Heart left ventricle (tissue), 16 donors: ENCODE measurements around the gene PXMP4. TPM values are rescaled to one million over a fixed set of nuclear protein-coding genes. Genes with fewer than 3 reads are reported as not detected.

Source experiments
- ATAC-seq, 4 donors: fragments of 200-7000 bp; cut with Tn5 transposase; one replicate each; pipeline ENCODE4 v1.9.1; 2020 to 2022; ENCODE audit warnings: moderate library complexity in 4 of 4, mild to moderate bottlenecking in 3 of 4, moderate number of reproducible peaks in 1 of 4
- DNase-seq, 5 donors: peaks; one replicate each; pipeline ENCODE4 v3.0.0-alpha.2; 2020
- H3K27ac ChIP-seq, 12 donors: fragments of 200-600 bp; sonication (generic) in 4 of 12; one replicate each; pipeline versions ENCODE4 v1.5.0 to v1.8.0; 2016 to 2022; ENCODE audit warnings: mild to moderate bottlenecking in 2 of 12
- H3K27me3 ChIP-seq, 9 donors: fragments of 200-600 bp; sonication (generic) in 2 of 9; one replicate each; pipeline versions ENCODE4 v1.5.1 to v1.8.0; 2016 to 2022; ENCODE audit warnings: mild to moderate bottlenecking in 3 of 9
- H3K36me3 ChIP-seq, 9 donors: fragments of 200-600 bp; sonication (generic) in 2 of 9; one replicate each; pipeline versions ENCODE4 v1.5.0 to v1.8.0; 2018 to 2022; ENCODE audit warnings: mild to moderate bottlenecking in 2 of 9
- H3K4me1 ChIP-seq, 12 donors: fragments of 200-600 bp; sonication (generic) in 4 of 12; one replicate each; pipeline versions ENCODE4 v1.5.0 to v1.8.0; 2016 to 2022; ENCODE audit warnings: mild to moderate bottlenecking in 3 of 12
- H3K4me3 ChIP-seq, 12 donors: fragments of 200-600 bp; sonication (generic) in 4 of 12; one replicate each; pipeline versions ENCODE4 v1.5.0 to v1.8.0; 2017 to 2022; ENCODE audit warnings: mild to moderate bottlenecking in 9 of 12, moderate library complexity in 4 of 12
- H3K9me3 ChIP-seq, 12 donors: fragments of 200-600 bp; sonication (generic) in 4 of 12; one replicate each; pipeline versions ENCODE4 v1.5.0 to v1.8.0; 2016 to 2022; ENCODE audit warnings: mild to moderate bottlenecking in 1 of 12
- POLR2A ChIP-seq, 2 donors: fragments of 450-650 bp; IDR thresholded peaks; one replicate each; pipeline ENCODE4 v1.6.1; 2017; ENCODE audit warnings: antibody characterized with exemption in 2 of 2, mild to moderate bottlenecking in 2 of 2, moderate library complexity in 2 of 2
- WGBS, 4 donors: extraction: QIAGEN DNeasy Blood & Tissue Kit in 2 of 4; methylation state at CpG; one replicate each; pipeline versions ENCODE4 v1.1.5 to v1.1.7; 2013 to 2018; 5-methylcytosine and 5-hydroxymethylcytosine counted together
- intact Hi-C, 10 donors: fragments of 100-400 bp; cut with DNase I; formaldehyde crosslinking; loops; one replicate each; pipeline versions ENCODE4 v1.11.1 to v1.14.2; 2022
- polyA plus RNA-seq, 2 donors: library from polyadenylated mRNA; stranded (reverse); fragments of 200-250 nt; gene quantifications; one replicate each; pipeline ENCODE4 v1.2.3, GENCODE V29; 2013
- total RNA-seq, 9 donors: library from RNA; depleted of rRNA in 2 of 9; stranded (reverse); fragments of >200 nt in 2 of 9; fragmentation: NEBNext Ultra II Directional in 3 of 9; extraction: Animal tissue kit (Norgen Biotek cat#: 25700) in 3 of 9; gene quantifications; one replicate each; pipeline versions ENCODE4 v1.1.0 to v1.2.4, GENCODE V29; 2016 to 2023
- TF ChIP-seq, protein P1 (sequence below), 12 donors: fragments of 200-600 bp; sonication (generic) in 4 of 12; IDR thresholded peaks; one replicate each; pipeline versions ENCODE4 v1.5.0 to v1.8.0; 2018 to 2022; ENCODE audit warnings: antibody characterized with exemption in 12 of 12, mild to moderate bottlenecking in 5 of 12
- donor health status: ischemic (EF 13 %, LVEDD 7.1; RV severe dilation, severe dysfunction).
- donor health status: healthy with polysubstance abuse.
- donor health status: DM: no; HTN: yes; CAD: no.
- donor health status: DM: no; HTN: no; CAD: no.
- donor health status: ischemic (EF 25% LVEDD 6.9; RV normal size, moderate dysfunction).
- donor health status: ischemic (EF 25% LVEDD 5.7; RV mildly dilated, moderate dysfunction).
- donor health status: healthy.
- donor health status: DM: yes; HTN: yes; CAD: no.
- donor health status: ischemic (EF 35%, LVEDD 5.7; RV mildly dilated, moderate dysfunction).
- donor health status: nonischemic (EF 11% LVEDD 7.7; RV severe dilation, severe dysfunction).
- donor health status: DM: yes; HTN: yes; CAD: no.
- donor health status: PGD.
- donor health status: ischemic (EF 29% LVEDD 5.4; RV normal size, mild dysfunction).
- donor health status: nonischemic (EF 23%, LVEDD 6.1; RV moderate dilation, normal function).

PXMP4 gene
- total and polyA plus RNA-seq, 11 donors: 5.0 to 13.0 (median 10.2) TPM

DNA sequence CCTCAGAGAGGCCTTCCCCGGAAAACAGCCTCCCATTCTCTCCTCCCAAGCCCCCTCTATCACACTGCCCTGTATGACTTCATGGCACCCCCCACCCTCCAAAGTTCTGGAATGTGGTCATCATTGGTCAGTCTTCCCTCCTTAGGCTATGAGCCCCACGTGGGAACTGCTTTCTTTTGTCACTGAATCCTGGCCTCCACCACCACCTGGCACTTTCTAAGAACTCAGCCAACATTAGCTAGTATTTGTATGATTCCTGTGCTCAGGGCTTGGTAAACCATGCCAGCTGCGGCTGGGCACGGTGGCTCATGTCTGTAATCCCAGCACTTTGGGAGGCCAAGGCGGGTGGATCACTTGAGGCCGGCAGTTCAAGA is 25.5 kb downstream of the PXMP4 start:
- TF ChIP-seq POLR2A (IDR thresholded peaks at IDR 0.05): no peak
- TF ChIP-seq, protein P1, sequence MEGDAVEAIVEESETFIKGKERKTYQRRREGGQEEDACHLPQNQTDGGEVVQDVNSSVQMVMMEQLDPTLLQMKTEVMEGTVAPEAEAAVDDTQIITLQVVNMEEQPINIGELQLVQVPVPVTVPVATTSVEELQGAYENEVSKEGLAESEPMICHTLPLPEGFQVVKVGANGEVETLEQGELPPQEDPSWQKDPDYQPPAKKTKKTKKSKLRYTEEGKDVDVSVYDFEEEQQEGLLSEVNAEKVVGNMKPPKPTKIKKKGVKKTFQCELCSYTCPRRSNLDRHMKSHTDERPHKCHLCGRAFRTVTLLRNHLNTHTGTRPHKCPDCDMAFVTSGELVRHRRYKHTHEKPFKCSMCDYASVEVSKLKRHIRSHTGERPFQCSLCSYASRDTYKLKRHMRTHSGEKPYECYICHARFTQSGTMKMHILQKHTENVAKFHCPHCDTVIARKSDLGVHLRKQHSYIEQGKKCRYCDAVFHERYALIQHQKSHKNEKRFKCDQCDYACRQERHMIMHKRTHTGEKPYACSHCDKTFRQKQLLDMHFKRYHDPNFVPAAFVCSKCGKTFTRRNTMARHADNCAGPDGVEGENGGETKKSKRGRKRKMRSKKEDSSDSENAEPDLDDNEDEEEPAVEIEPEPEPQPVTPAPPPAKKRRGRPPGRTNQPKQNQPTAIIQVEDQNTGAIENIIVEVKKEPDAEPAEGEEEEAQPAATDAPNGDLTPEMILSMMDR (IDR thresholded peaks at IDR 0.05): no peak
- WGBS, 4 donors: 82 to 84% (median 82%) methylated on average over 6 of the region's 6 CpGs

DNA sequence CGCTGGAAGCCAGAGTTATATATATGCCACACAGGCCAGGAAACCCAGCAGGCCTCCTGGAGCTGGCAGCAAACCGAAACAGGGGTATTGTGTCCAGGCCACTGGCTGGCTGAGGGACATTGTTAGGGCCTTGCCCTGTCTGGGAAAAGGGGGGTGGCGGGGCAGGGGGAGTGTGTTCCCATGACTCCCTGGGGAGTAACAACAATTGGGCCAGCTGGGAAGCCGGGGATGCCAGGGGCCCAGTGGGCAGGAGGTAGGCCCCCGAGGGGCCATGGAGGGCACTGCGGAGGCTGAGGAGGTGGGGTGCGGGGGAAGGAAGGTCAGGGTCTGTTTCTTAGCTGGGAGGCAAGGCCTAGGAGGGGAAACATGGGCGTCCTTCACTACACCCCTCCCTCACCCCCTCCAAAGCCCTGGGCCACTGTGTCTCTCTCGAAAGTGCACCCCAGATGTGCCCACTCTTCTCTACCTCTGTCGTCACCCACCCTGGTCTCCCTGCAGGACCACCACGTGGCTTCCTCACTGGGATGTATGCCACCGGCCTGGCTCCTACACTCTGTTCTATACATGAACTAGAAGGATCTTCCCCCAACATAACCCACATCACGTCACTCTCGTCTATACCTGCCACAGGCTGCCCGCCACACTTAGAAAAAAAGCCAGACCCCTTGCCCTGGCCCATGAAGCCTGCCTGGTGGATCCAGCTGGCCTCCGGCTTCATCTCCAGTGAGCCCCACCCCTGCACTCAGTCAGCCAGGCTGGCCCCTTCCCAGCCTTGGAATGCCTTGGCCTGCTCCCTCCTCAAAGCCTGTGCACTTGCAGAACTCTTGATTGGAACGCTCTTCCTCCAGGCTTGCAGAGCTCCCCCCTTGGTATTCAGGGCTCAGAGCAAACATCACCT is 26.1 kb downstream of the PXMP4 start:
- no peaks in the 10 kb centered on the region for H3K27me3 ChIP-seq
- H3K36me3 ChIP-seq: no peaks in the 10 kb centered on the region
- DNase-seq (peak in 2 of 5 donors; percentile 43 to 72), ATAC-seq (peak; percentile 31 to 71 (median 62))
- TF ChIP-seq, protein P1 (IDR thresholded peaks at IDR 0.05): no peak
- TF ChIP-seq POLR2A (IDR thresholded peaks at IDR 0.05): no peak
- peaks cover 0 to 23% (median 6%) of the 10 kb centered on the region in 12 donors for H3K4me1 ChIP-seq
- WGBS, 4 donors: 69 to 82% (median 80%) methylated on average over 15 to 17 of the region's 17 CpGs
- H3K27ac ChIP-seq: peak overlapping the region in 7 of 12 donors; percentile 14 to 62 (median 46)
- H3K4me3 ChIP-seq: no peak overlapping the region
- no peaks in the 10 kb centered on the region for H3K9me3 ChIP-seq
- intact Hi-C loops: loop anchor here in 1 of 10 donors (5.0 kb wide), 1 partner anchor 33 kb away; no protein-coding TSS in a partner anchor

More for the DNA sequence above, 25.5 kb downstream of the PXMP4 start:
- H3K4me3 ChIP-seq: no peak overlapping the region
- H3K36me3 ChIP-seq: no peaks in the 10 kb centered on the region
- intact Hi-C loops: loop anchor here in 1 of 10 donors (5.0 kb wide), 1 partner anchor 33 kb away; no protein-coding TSS in a partner anchor
- no peaks in the 10 kb centered on the region for H3K9me3 ChIP-seq
- H3K4me1 ChIP-seq: peaks cover 0 to 19% (median 4%) of the 10 kb centered on the region in 12 donors
- no peaks in the 10 kb centered on the region for H3K27me3 ChIP-seq
- ATAC-seq (peak in 1 of 4 donors; percentile 13), DNase-seq (no peak)
- H3K27ac ChIP-seq: peak overlapping the region in 3 of 12 donors; percentile 14 to 46 (median 36)

DNA sequence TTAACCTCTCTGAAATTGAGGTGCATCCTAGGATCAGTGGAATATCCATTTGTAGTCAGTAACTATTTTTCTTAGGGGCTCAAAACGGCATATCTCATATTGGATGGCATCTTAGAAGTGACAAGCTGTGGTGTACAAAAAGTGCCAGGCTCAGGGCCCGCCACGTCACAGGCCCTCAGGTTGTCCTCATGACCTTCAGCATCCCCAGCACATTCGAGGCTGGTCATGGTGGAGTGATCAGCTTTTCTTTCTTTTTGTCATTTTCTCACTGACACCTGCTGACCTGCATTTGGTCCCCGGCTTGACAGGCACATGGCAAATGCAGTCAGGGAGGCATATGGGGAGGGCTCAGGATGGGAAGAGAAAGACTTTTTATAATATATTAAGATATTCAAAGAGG is 26.8 kb downstream of the PXMP4 start:
- peaks cover 0 to 29% (median 8%) of the 10 kb centered on the region in 12 donors for H3K4me1 ChIP-seq
- no peaks in the 10 kb centered on the region for H3K36me3 ChIP-seq
- 63 to 80% (median 72%) methylated on average over 5 of the region's 5 CpGs for WGBS, 4 donors
- peak overlapping the region in 4 of 12 donors; percentile 36 to 62 (median 48) for H3K27ac ChIP-seq
- intact Hi-C loops: loop anchor here in 1 of 10 donors (5.0 kb wide), 1 partner anchor 34 kb away; no protein-coding TSS in a partner anchor
- no peak for TF ChIP-seq POLR2A (IDR thresholded peaks at IDR 0.05)
- TF ChIP-seq, protein P1 (IDR thresholded peaks at IDR 0.05): no peak
- H3K4me3 ChIP-seq: no peak overlapping the region
- no peak for ATAC-seq
- H3K9me3 ChIP-seq: no peaks in the 10 kb centered on the region
- no peak for DNase-seq
- no peaks in the 10 kb centered on the region for H3K27me3 ChIP-seq

DNA sequence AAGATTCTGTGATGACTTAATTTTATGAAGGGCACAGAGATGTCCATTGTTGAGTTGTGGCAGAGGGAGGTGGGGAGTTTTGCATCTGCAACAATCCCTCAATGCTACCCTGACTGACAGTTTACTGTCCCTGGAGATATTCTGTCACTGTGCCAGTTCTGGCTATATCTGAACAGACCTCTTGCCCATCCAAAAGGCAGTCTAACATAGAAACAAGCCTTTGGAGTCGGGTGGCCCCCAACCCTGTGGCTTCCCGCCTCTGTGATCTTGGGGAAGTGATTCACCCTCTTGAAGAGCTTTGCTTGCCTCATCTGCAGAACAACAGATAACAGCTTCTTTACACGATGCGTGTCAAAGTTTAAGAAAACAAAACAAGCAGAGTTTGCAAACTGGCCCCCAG is 30.1 kb downstream of the PXMP4 start:
- peak overlapping the region in 1 of 12 donors; percentile 6 for H3K27ac ChIP-seq
- TF ChIP-seq POLR2A (IDR thresholded peaks at IDR 0.05): no peak
- TF ChIP-seq, protein P1 (IDR thresholded peaks at IDR 0.05): no peak
- no peaks in the 10 kb centered on the region for H3K36me3 ChIP-seq
- ATAC-seq (no peak), DNase-seq (no peak)
- no peaks in the 10 kb centered on the region for H3K9me3 ChIP-seq
- no peak overlapping the region for H3K4me3 ChIP-seq
- WGBS, 4 donors: 36 to 42% (median 39%) methylated on average over 4 of the region's 4 CpGs
- intact Hi-C loops: loop anchor here in 4 of 10 donors (5.0 to 10.0 kb wide), 3 partner anchors 32 to 305 kb away; partner anchors contain the start of genes PXMP4 (in 3 of the 4) and RALY (in 1 of the 4)
- peaks cover 0 to 32% (median 13%) of the 10 kb centered on the region in 12 donors for H3K4me1 ChIP-seq
- no peaks in the 10 kb centered on the region for H3K27me3 ChIP-seq
